ENCODE measurements around the gene CHD2. TPM values are rescaled to one million over a fixed set of nuclear protein-coding genes. Genes with fewer than 3 reads are reported as not detected.

CHD2 gene
- total RNA-seq, 1 donor from 2014 or later, result 89.9 TPM

DNA sequence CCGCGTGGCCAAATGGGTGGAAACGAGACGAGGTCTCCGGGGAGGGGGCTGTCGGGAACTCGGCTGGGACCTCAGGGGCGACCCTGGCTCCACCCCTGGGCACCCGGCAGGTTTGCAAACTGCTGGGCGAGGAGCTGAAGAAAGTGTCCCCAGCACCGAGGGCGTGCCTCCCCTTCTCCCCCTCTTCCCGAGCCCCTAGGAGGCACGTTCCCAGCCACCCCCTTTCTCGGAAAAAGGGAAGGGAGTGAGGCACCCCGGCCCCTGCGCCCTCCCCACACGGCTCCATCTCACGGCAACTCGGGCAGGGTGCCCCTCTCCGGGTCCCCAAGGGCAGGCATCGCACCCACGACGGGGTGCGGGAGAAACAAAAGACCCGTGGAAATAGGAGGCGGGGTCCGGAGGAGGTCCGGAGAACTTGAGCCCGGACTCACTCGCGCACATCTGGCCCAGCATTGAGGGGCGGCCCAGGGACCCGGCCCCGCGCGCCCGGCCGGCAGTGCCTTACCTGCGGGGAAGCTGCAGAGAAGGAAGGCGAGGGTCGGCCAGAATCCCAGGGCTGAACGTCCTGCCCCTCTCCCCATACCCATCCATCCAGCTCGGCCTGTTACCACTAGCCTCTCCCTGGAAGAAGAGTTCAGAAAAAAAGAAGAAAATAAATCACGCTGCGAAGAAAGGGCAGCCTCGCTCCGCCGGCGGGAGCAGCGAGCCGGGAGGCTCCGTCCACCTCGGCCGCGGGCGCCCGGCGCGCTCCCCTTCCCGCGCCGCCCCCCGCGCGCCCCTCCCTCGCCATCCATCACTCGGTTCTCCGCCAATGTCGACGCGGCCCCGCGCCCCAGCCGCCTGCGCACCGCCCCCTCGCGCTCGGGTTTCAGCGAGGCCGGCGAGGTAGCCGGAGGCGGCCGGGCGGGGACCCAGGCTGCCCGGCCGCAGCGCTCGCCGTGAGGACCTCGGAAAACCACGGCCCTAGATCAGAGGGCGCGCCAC, 172.6 kb downstream of the CHD2 start:
- H3K36me3 Mint-ChIP-seq (ENCODE audit: unreplicated experiment), result no peaks in the 10 kb centered on the region

DNA sequence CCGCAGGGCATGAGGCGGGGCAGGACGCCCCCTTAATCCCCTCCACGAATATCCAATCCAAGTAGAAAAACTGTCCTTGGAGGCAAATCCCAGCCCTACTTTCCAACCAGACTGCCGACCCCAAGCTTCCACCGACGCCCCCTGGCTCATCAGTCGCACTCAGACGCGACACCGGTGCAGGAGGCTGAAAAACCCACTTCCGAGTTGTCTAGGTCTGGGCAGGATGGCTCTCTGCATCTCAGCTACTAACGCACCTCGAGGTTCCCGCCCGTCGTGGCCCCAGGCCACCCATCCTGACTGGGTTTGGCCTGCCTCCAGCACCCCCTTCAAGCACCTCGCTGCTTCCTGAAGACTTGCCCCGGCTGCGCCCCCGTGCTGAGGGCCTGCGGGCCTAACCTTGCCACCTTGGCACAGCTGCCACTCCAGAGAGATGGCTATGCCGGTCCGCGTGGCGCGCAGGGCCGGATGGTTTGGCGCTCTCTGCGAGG, 173.4 kb downstream of the CHD2 start:
- H3K4me3 Mint-ChIP-seq (ENCODE audit: unreplicated experiment), result peak overlapping the region; percentile 78
- H3K4me1 Mint-ChIP-seq (ENCODE audit: unreplicated experiment), result peaks cover 31% of the 10 kb centered on the region
- no peaks in the 10 kb centered on the region for H3K9me3 Mint-ChIP-seq (ENCODE audit: unreplicated experiment)
- peak overlapping the region; percentile 59 for H3K27ac Mint-ChIP-seq (ENCODE audit: unreplicated experiment)
- no peaks in the 10 kb centered on the region for H3K36me3 Mint-ChIP-seq (ENCODE audit: unreplicated experiment)
- DNase-seq (ENCODE audit: extremely low spot score, unreplicated experiment), result no peak
- TF ChIP-seq, protein P1, sequence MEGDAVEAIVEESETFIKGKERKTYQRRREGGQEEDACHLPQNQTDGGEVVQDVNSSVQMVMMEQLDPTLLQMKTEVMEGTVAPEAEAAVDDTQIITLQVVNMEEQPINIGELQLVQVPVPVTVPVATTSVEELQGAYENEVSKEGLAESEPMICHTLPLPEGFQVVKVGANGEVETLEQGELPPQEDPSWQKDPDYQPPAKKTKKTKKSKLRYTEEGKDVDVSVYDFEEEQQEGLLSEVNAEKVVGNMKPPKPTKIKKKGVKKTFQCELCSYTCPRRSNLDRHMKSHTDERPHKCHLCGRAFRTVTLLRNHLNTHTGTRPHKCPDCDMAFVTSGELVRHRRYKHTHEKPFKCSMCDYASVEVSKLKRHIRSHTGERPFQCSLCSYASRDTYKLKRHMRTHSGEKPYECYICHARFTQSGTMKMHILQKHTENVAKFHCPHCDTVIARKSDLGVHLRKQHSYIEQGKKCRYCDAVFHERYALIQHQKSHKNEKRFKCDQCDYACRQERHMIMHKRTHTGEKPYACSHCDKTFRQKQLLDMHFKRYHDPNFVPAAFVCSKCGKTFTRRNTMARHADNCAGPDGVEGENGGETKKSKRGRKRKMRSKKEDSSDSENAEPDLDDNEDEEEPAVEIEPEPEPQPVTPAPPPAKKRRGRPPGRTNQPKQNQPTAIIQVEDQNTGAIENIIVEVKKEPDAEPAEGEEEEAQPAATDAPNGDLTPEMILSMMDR (IDR thresholded peaks at IDR 0.05), result no peak
- H3K27me3 Mint-ChIP-seq (ENCODE audit: unreplicated experiment), result peaks cover 35% of the 10 kb centered on the region

More for the DNA sequence above, 172.6 kb downstream of the CHD2 start:
- TF ChIP-seq, protein P1 (IDR thresholded peaks at IDR 0.05), result no peak
- DNase-seq (ENCODE audit: extremely low spot score, unreplicated experiment), result peak; percentile 93
- Mint-ChIP-seq H3K4me3 (ENCODE audit: unreplicated experiment) (peak overlapping the region; percentile 87), H3K9me3 (ENCODE audit: unreplicated experiment) (no peaks in the 10 kb centered on the region), H3K27ac (ENCODE audit: unreplicated experiment) (peak overlapping the region; percentile 68), H3K4me1 (ENCODE audit: unreplicated experiment) (peaks cover 38% of the 10 kb centered on the region), H3K27me3 (ENCODE audit: unreplicated experiment) (peaks cover 27% of the 10 kb centered on the region)

DNA sequence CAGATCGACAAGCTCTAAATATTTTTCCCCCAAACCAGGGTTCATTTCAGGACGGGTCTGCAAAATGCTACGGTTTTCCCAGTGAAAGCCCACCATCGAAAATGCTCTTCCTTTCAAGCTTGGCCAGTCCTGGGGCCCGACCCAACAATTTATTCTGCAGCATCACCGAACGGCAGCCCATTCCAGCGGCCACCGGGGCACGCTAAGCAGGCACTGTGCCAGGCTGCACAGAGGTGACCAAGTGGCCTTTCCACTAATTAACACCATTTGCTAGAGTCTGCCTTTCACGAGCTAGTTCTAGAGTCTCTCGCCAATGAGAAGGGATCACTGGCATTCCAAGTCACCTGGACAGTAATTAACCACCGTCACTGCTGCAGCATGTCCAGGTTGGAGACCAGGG, 174.5 kb downstream of the CHD2 start:
- TF ChIP-seq, protein P1 (IDR thresholded peaks at IDR 0.05), result no peak
- Mint-ChIP-seq H3K27ac (ENCODE audit: unreplicated experiment) (no peak overlapping the region), H3K36me3 (ENCODE audit: unreplicated experiment) (no peaks in the 10 kb centered on the region), H3K27me3 (ENCODE audit: unreplicated experiment) (peaks cover 44% of the 10 kb centered on the region), H3K9me3 (ENCODE audit: unreplicated experiment) (no peaks in the 10 kb centered on the region), H3K4me3 (ENCODE audit: unreplicated experiment) (no peak overlapping the region), H3K4me1 (ENCODE audit: unreplicated experiment) (peaks cover 23% of the 10 kb centered on the region)
- no peak for DNase-seq (ENCODE audit: extremely low spot score, unreplicated experiment)

DNA sequence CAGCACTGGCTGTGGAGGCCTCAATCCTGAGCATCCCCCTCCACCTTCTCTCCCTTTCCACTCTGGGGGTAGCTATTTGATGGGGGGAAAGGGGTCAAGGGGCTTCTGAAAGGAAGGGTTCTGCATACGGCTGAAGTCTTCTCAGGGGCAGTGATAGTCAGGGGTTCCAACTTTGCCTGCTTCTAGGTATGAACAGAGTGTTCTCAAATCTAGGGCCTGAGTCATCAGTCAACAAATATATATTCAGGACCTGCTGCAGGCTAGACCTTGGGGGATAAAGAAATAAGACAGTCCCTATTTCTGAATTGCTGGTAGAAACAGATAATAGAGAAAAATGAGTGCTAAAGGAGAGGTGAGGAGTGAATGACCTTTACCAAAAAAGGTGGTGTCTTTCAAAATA, 176.1 kb downstream of the CHD2 start:
- DNase-seq (ENCODE audit: extremely low spot score, unreplicated experiment), result no peak
- no peak overlapping the region for H3K4me3 Mint-ChIP-seq (ENCODE audit: unreplicated experiment)
- peaks cover 58% of the 10 kb centered on the region for H3K27me3 Mint-ChIP-seq (ENCODE audit: unreplicated experiment)
- no peaks in the 10 kb centered on the region for H3K36me3 Mint-ChIP-seq (ENCODE audit: unreplicated experiment)
- TF ChIP-seq, protein P1 (IDR thresholded peaks at IDR 0.05), result no peak
- no peak overlapping the region for H3K27ac Mint-ChIP-seq (ENCODE audit: unreplicated experiment)
- no peaks in the 10 kb centered on the region for H3K9me3 Mint-ChIP-seq (ENCODE audit: unreplicated experiment)
- peaks cover 13% of the 10 kb centered on the region for H3K4me1 Mint-ChIP-seq (ENCODE audit: unreplicated experiment)

DNA sequence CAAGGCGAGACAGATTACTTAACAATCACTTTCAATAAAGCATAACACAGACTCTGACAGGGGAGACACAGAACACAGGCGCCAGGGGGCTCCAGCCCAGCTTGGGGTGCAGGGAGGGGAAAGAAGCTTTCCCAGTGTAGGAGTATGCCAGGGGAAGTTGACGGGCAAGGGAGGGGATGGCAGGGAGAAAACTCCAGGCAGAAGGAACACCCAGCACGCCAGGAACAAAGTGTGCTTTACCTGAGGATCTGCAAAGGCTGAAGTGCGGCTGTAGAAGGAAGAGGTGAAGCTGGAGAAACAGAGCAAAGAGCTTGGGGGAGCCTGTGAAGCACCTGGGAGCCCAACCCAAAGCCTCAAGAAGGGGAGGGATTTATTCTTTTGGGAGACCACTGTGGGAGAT, 176.8 kb downstream of the CHD2 start:
- Mint-ChIP-seq H3K9me3 (ENCODE audit: unreplicated experiment) (no peaks in the 10 kb centered on the region), H3K4me3 (ENCODE audit: unreplicated experiment) (no peak overlapping the region), H3K4me1 (ENCODE audit: unreplicated experiment) (peaks cover 8% of the 10 kb centered on the region), H3K36me3 (ENCODE audit: unreplicated experiment) (no peaks in the 10 kb centered on the region), H3K27me3 (ENCODE audit: unreplicated experiment) (peaks cover 65% of the 10 kb centered on the region), H3K27ac (ENCODE audit: unreplicated experiment) (no peak overlapping the region)
- TF ChIP-seq, protein P1 (IDR thresholded peaks at IDR 0.05), result no peak
- DNase-seq (ENCODE audit: extremely low spot score, unreplicated experiment), result no peak

All from osteocyte (in vitro differentiated cells).